Nephron progenitor cell (in vitro differentiated cells): ENCODE results near the gene TXK.

ENCODE experiments used
- DNase-seq: peaks from one replicate; pipeline ENCODE4 v3.0.0; 2021
- H3K27ac Mint-ChIP-seq: 2 replicates; pipeline ENCODE4 v1.8.0; 2021; ENCODE audit warnings: mild to moderate bottlenecking, moderate library complexity, mixed read lengths
- H3K27me3 Mint-ChIP-seq: 2 replicates; pipeline ENCODE4 v1.8.0; 2021; ENCODE audit warnings: mild to moderate bottlenecking, low read depth, mixed read lengths; ENCODE audit not compliant: poor library complexity
- H3K36me3 Mint-ChIP-seq: 2 replicates; pipeline ENCODE4 v1.8.0; 2021; ENCODE audit warnings: low read depth, mixed read lengths
- H3K4me1 Mint-ChIP-seq: 2 replicates; pipeline ENCODE4 v1.8.0; 2021; ENCODE audit warnings: mixed read lengths
- H3K4me3 Mint-ChIP-seq: 2 replicates; pipeline ENCODE4 v1.8.0; 2021; ENCODE audit warnings: mild to moderate bottlenecking, moderate library complexity, mixed read lengths
- H3K9me3 Mint-ChIP-seq: 2 replicates; pipeline ENCODE4 v1.8.0; 2021; ENCODE audit warnings: mild to moderate bottlenecking, moderate library complexity, mixed read lengths
- TF ChIP-seq, protein P1 (sequence below): fragments of 200-600 bp; sonication (generic); IDR thresholded peaks from 2 replicates; pipeline ENCODE4 v1.5.0; 2021; ENCODE audit warnings: antibody characterized with exemption

TXK gene

GRCh38 chr4:48134081-48134480 is at the start of gene TXK:
TXK (minus strand) TSS chr4:48134250; CDS start chr4:48134170, 80 bp downstream.
- Mint-ChIP-seq H3K36me3 (peaks cover 5% of the 10 kb centered on the region), H3K27ac (no peak within 1 kb of the TSS), H3K4me1 (peaks cover 9% of the 10 kb centered on the region), H3K9me3 (peaks cover 3% of the 10 kb centered on the region), H3K27me3 (no peaks in the 10 kb centered on the region), H3K4me3 (no peak within 1 kb of the TSS)
- TF ChIP-seq, protein P1, sequence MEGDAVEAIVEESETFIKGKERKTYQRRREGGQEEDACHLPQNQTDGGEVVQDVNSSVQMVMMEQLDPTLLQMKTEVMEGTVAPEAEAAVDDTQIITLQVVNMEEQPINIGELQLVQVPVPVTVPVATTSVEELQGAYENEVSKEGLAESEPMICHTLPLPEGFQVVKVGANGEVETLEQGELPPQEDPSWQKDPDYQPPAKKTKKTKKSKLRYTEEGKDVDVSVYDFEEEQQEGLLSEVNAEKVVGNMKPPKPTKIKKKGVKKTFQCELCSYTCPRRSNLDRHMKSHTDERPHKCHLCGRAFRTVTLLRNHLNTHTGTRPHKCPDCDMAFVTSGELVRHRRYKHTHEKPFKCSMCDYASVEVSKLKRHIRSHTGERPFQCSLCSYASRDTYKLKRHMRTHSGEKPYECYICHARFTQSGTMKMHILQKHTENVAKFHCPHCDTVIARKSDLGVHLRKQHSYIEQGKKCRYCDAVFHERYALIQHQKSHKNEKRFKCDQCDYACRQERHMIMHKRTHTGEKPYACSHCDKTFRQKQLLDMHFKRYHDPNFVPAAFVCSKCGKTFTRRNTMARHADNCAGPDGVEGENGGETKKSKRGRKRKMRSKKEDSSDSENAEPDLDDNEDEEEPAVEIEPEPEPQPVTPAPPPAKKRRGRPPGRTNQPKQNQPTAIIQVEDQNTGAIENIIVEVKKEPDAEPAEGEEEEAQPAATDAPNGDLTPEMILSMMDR: no peak
- DNase-seq: no peak

GRCh38 chr4:48180234-48180633 is 46.2 kb upstream of the TXK start:
- Mint-ChIP-seq H3K27ac (peak overlapping the region; percentile 7), H3K36me3 (no peaks in the 10 kb centered on the region), H3K9me3 (peaks cover 14% of the 10 kb centered on the region), H3K4me1 (no peaks in the 10 kb centered on the region), H3K4me3 (no peak overlapping the region), H3K27me3 (peaks cover 5% of the 10 kb centered on the region)
- no peak for DNase-seq
- TF ChIP-seq, protein P1: no peak

DNA sequence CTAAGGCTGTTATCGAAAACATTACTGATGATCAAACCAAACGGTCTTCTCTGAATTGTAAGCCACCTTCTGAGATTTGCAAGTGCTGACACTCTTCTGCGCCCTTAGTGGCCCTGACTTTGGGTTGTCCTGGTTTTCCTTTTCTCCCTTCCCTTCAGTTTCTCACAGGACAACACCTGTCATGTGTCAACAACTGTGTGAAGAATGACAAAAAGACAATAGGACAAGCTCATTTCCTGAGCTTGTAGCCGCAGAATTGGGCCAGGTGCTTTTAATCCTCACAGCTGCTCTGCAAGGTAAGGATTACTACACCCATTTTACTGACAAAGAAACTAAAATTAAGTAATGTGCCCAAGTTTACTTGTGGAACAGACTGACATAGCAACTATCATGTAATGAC is 44.9 kb upstream of the TXK start:
- DNase-seq: no peak
- Mint-ChIP-seq H3K27ac (no peak overlapping the region), H3K4me3 (no peak overlapping the region), H3K27me3 (peaks cover 5% of the 10 kb centered on the region), H3K9me3 (peaks cover 9% of the 10 kb centered on the region), H3K36me3 (no peaks in the 10 kb centered on the region), H3K4me1 (peaks cover 1% of the 10 kb centered on the region)
- TF ChIP-seq, protein P1: no peak

DNA sequence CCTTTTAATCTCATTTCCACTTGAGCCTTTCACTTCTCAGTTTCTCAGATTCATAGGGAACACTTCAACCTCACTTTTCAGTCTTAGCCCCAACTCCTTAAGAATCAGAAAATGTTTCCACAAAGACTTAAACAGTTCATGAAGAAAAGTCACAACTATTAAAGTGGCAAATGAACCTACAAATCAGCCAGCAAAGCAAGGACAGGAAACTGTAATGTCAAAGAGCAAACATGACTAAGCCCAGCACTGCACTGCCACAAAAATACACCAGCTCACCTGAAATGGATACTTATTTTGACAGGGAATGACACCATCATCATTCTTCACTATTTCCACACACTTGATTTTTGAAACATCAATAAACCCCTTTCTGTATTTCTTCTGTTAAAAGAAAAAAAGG is 41.8 kb upstream of the TXK start:
- TF ChIP-seq, protein P1: no peak
- Mint-ChIP-seq H3K27ac (no peak overlapping the region), H3K36me3 (no peaks in the 10 kb centered on the region), H3K9me3 (peaks cover 9% of the 10 kb centered on the region), H3K4me1 (peaks cover 10% of the 10 kb centered on the region), H3K4me3 (no peak overlapping the region), H3K27me3 (peaks cover 5% of the 10 kb centered on the region)
- DNase-seq: no peak

GRCh38 chr4:48175328-48175727 is 41.3 kb upstream of the TXK start:
- no peak for DNase-seq
- TF ChIP-seq, protein P1: no peak
- Mint-ChIP-seq H3K36me3 (no peaks in the 10 kb centered on the region), H3K4me1 (peaks cover 10% of the 10 kb centered on the region), H3K4me3 (no peak overlapping the region), H3K9me3 (peaks cover 9% of the 10 kb centered on the region), H3K27me3 (peaks cover 5% of the 10 kb centered on the region), H3K27ac (no peak overlapping the region)
